ENCODE results near the gene SLC26A4.

The SLC26A4 gene

DNA sequence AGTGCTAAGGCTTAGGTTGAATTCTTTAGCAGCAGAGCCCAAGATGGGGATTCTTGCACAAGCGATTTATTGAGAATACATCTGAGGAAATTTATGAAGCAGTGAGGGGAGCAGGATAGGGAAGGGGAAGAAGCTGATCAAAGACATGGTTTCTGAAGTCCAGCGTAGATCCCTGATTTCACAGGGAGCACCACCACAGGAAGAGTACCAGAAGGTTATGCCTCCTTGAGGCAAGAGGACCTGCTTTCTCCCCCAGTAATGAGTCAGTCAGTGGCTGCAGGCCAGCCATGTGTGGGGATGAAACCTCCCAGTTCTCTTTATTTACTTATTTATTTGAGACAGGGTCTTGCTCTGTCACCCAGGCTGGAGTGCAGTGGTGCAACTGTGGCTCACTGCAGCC is 48.3 kb downstream of the SLC26A4 start:
- Histone ChIP-seq H3F3A (ENCODE audit: insufficient read depth) (no peaks in the 10 kb centered on the region), H3K4me2 (ENCODE audit: low read depth, low read length, poor library complexity, severe bottlenecking) (no peak overlapping the region), H3K4me3 (ENCODE audit: insufficient read depth, low read length, poor library complexity, severe bottlenecking) (no peak overlapping the region), H4K20me1 (ENCODE audit: low read depth, low read length) (no peaks in the 10 kb centered on the region), H3K27me3 (ENCODE audit: low read length) (no peaks in the 10 kb centered on the region), H3K9me2 (replicated peaks; ENCODE audit: insufficient read depth, low read length) (no peaks in the 10 kb centered on the region), H2AFZ (ENCODE audit: low read depth, low read length, severe bottlenecking) (no peak overlapping the region), H3K9ac (ENCODE audit: low read length) (no peak overlapping the region), H3K27ac (ENCODE audit: low read depth, low read length) (no peak overlapping the region), H3K79me2 (ENCODE audit: insufficient read depth, low read length) (no peaks in the 10 kb centered on the region), H3K36me3 (ENCODE audit: low read length) (no peaks in the 10 kb centered on the region), H3K9me3 (ENCODE audit: insufficient read depth, low read length) (no peaks in the 10 kb centered on the region)
- no peak for TF ChIP-seq EZH2phosphoT487 (conservative IDR thresholded peaks at IDR 0.05; ENCODE audit: low read length)
- TF ChIP-seq, protein P1, sequence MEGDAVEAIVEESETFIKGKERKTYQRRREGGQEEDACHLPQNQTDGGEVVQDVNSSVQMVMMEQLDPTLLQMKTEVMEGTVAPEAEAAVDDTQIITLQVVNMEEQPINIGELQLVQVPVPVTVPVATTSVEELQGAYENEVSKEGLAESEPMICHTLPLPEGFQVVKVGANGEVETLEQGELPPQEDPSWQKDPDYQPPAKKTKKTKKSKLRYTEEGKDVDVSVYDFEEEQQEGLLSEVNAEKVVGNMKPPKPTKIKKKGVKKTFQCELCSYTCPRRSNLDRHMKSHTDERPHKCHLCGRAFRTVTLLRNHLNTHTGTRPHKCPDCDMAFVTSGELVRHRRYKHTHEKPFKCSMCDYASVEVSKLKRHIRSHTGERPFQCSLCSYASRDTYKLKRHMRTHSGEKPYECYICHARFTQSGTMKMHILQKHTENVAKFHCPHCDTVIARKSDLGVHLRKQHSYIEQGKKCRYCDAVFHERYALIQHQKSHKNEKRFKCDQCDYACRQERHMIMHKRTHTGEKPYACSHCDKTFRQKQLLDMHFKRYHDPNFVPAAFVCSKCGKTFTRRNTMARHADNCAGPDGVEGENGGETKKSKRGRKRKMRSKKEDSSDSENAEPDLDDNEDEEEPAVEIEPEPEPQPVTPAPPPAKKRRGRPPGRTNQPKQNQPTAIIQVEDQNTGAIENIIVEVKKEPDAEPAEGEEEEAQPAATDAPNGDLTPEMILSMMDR (IDR thresholded peaks at IDR 0.05; ENCODE audit: insufficient read depth, low read length, poor library complexity, severe bottlenecking) = no peak

DNA sequence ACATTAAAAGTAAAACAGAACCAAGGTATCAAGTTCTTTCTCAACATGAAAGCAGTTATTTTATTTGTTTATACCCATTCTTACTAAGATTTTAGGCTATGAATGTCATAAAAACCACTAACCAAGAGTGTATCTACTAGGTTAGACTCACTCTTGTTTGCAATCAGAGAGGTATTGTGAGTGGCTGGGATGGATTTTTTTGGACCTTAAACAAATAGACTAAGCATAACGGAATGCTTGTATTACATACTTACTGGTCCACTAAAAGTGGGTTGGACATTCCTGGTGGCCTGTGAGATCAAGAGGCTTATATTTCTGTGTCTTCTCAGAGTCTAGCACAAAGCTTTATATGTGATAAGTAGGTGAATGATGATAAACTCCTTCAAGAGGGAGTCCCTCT is 50.7 kb downstream of the SLC26A4 start:
- no peaks in the 10 kb centered on the region for H3K9me3 ChIP-seq (ENCODE audit: insufficient read depth, low read length)
- H3K79me2 ChIP-seq (ENCODE audit: insufficient read depth, low read length) = no peaks in the 10 kb centered on the region
- no peaks in the 10 kb centered on the region for H3F3A ChIP-seq (ENCODE audit: insufficient read depth)
- TF ChIP-seq, protein P1 (IDR thresholded peaks at IDR 0.05; ENCODE audit: insufficient read depth, low read length, poor library complexity, severe bottlenecking) = no peak
- no peak for TF ChIP-seq EZH2phosphoT487 (conservative IDR thresholded peaks at IDR 0.05; ENCODE audit: low read length)
- H3K27ac ChIP-seq (ENCODE audit: low read depth, low read length) = no peak overlapping the region
- H3K4me2 ChIP-seq (ENCODE audit: low read depth, low read length, poor library complexity, severe bottlenecking) = no peak overlapping the region
- no peak overlapping the region for H3K9ac ChIP-seq (ENCODE audit: low read length)
- H3K36me3 ChIP-seq (ENCODE audit: low read length) = no peaks in the 10 kb centered on the region
- no peak overlapping the region for H2AFZ ChIP-seq (ENCODE audit: low read depth, low read length, severe bottlenecking)
- H3K9me2 ChIP-seq (replicated peaks; ENCODE audit: insufficient read depth, low read length) = no peaks in the 10 kb centered on the region
- no peaks in the 10 kb centered on the region for H3K27me3 ChIP-seq (ENCODE audit: low read length)
- no peaks in the 10 kb centered on the region for H4K20me1 ChIP-seq (ENCODE audit: low read depth, low read length)
- H3K4me3 ChIP-seq (ENCODE audit: insufficient read depth, low read length, poor library complexity, severe bottlenecking) = no peak overlapping the region

DNA sequence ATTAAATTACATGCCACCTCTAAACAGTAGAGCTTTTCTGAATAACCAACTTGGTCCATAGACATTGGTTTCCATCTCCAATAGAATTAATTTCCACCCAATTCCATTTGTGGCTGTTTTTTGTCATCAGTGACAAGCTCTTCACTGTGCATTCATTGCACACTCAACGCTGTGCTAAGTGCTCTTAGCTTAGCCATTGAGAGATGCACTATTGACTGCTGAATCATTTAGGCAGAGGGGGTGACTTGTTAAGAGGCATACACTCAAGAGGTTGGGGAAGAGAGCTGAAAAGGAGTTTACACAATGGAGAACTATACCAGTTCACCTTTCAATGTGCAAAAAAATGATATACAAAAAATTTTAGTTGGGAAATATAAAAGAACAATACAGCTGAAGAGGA is 51.4 kb downstream of the SLC26A4 start:
- no peak overlapping the region for H3K4me3 ChIP-seq (ENCODE audit: insufficient read depth, low read length, poor library complexity, severe bottlenecking)
- H3K9ac ChIP-seq (ENCODE audit: low read length) = no peak overlapping the region
- no peaks in the 10 kb centered on the region for H3K36me3 ChIP-seq (ENCODE audit: low read length)
- H3K4me2 ChIP-seq (ENCODE audit: low read depth, low read length, poor library complexity, severe bottlenecking) = no peak overlapping the region
- H2AFZ ChIP-seq (ENCODE audit: low read depth, low read length, severe bottlenecking) = no peak overlapping the region
- H4K20me1 ChIP-seq (ENCODE audit: low read depth, low read length) = no peaks in the 10 kb centered on the region
- no peak for TF ChIP-seq EZH2phosphoT487 (conservative IDR thresholded peaks at IDR 0.05; ENCODE audit: low read length)
- TF ChIP-seq, protein P1 (IDR thresholded peaks at IDR 0.05; ENCODE audit: insufficient read depth, low read length, poor library complexity, severe bottlenecking) = no peak
- H3K9me2 ChIP-seq (replicated peaks; ENCODE audit: insufficient read depth, low read length) = no peaks in the 10 kb centered on the region
- no peaks in the 10 kb centered on the region for H3K27me3 ChIP-seq (ENCODE audit: low read length)
- no peaks in the 10 kb centered on the region for H3F3A ChIP-seq (ENCODE audit: insufficient read depth)
- no peaks in the 10 kb centered on the region for H3K79me2 ChIP-seq (ENCODE audit: insufficient read depth, low read length)
- H3K9me3 ChIP-seq (ENCODE audit: insufficient read depth, low read length) = no peaks in the 10 kb centered on the region
- H3K27ac ChIP-seq (ENCODE audit: low read depth, low read length) = no peak overlapping the region

Measured in SU-DHL-6 (cell line).